SU-DHL-6 (cell line): ENCODE results near the gene MIF4GD.

Experiments used
- H2AFZ ChIP-seq: fragments of 200-600 bp; sonication (generic); 2 replicates; pipeline ENCODE4 v1.6.1; 2014; ENCODE audit warnings: low read depth, mild to moderate bottlenecking, moderate library complexity, mixed read lengths, antibody characterized with exemption, low read length; ENCODE audit not compliant: severe bottlenecking
- H3F3A ChIP-seq: fragments of 200-600 bp; shearing (Covaris generic); 2 replicates; pipeline ENCODE4 v1.6.0; 2016; ENCODE audit warnings: antibody characterized with exemption, mild to moderate bottlenecking; ENCODE audit not compliant: insufficient read depth
- H3K27ac ChIP-seq: fragments of 200-600 bp; sonication (generic); 2 replicates; pipeline ENCODE4 v1.5.1; 2016; ENCODE audit warnings: low read depth, mild to moderate bottlenecking, low read length, moderate library complexity, mixed read lengths
- H3K27me3 ChIP-seq: fragments of 200-600 bp; sonication (generic), shearing (Covaris generic); 2 replicates; pipeline ENCODE4 v1.6.0; 2014; ENCODE audit warnings: mild to moderate bottlenecking, low read length
- H3K36me3 ChIP-seq: fragments of 200-600 bp; sonication (generic); 2 replicates; pipeline ENCODE4 v1.6.1; 2014; ENCODE audit warnings: mild to moderate bottlenecking, low read length, mixed read lengths
- H3K4me2 ChIP-seq: fragments of 300-600, 200-600 bp; shearing (Covaris generic), sonication (generic); 2 replicates; pipeline ENCODE4 v1.6.0; 2014; ENCODE audit warnings: low read length, low read depth, mild to moderate bottlenecking; ENCODE audit not compliant: poor library complexity, severe bottlenecking
- H3K4me3 ChIP-seq: fragments of 200-600 bp; sonication (generic); 2 replicates; pipeline ENCODE4 v1.5.1; 2014; ENCODE audit warnings: antibody characterized with exemption, low read length, mild to moderate bottlenecking, mixed read lengths; ENCODE audit not compliant: insufficient read depth, poor library complexity, severe bottlenecking
- H3K79me2 ChIP-seq: fragments of 200-600 bp; sonication (generic); 2 replicates; pipeline ENCODE4 v1.6.1; 2014; ENCODE audit warnings: mild to moderate bottlenecking, low read length, moderate library complexity; ENCODE audit not compliant: insufficient read depth
- H3K9ac ChIP-seq: fragments of 200-600 bp; sonication (generic); 2 replicates; pipeline ENCODE4 v1.7.0; 2014; ENCODE audit warnings: mild to moderate bottlenecking, low read length
- H3K9me2 ChIP-seq: fragments of 200-600 bp; sonication (generic); replicated peaks from 2 replicates; pipeline ENCODE4 v1.6.1; 2014; ENCODE audit warnings: low read length; ENCODE audit not compliant: insufficient read depth
- H3K9me3 ChIP-seq: fragments of 200-600 bp; sonication (generic); 2 replicates; pipeline ENCODE4 v1.6.1; 2014; ENCODE audit warnings: low read length, mixed read lengths; ENCODE audit not compliant: insufficient read depth
- H4K20me1 ChIP-seq: fragments of 200-600 bp; sonication (generic); 2 replicates; pipeline ENCODE4 v1.6.1; 2014; ENCODE audit warnings: low read depth, mild to moderate bottlenecking, antibody characterized with exemption, low read length, moderate library complexity, mixed read lengths
- CTCF ChIP-seq: fragments of 200-600 bp; sonication (generic); IDR thresholded peaks from one replicate; pipeline ENCODE4 v1.5.1; 2017; ENCODE audit warnings: antibody characterized with exemption, mild to moderate bottlenecking, low read length, moderate library complexity; ENCODE audit not compliant: insufficient read depth, poor library complexity, severe bottlenecking
- EZH2phosphoT487 ChIP-seq: fragments of 200-600 bp; sonication (generic), shearing (Covaris generic); conservative IDR thresholded peaks from 2 replicates; pipeline ENCODE4 v1.6.1; 2018; ENCODE audit warnings: mild to moderate bottlenecking, antibody characterized with exemption, low read length, moderate library complexity, mixed read lengths

The MIF4GD gene

GRCh38 chr17:75271955-75272847 is 1.2 kb upstream of the MIF4GD start:
- Histone ChIP-seq H2AFZ (no peak overlapping the region), H3K79me2 (peaks cover 15% of the 10 kb centered on the region), H3K4me3 (peak overlapping the region; percentile 94), H3K36me3 (0 out of 2 replicates have a peak, but pooled peaks cover 2% of the 10 kb centered on the region), H3K27me3 (no peaks in the 10 kb centered on the region), H3K4me2 (peak overlapping the region; percentile 54), H3K9ac (peak overlapping the region; percentile 100), H3K27ac (peak overlapping the region; percentile 82), H3K9me2 (no peaks in the 10 kb centered on the region), H3F3A (peaks cover 33% of the 10 kb centered on the region), H3K9me3 (no peaks in the 10 kb centered on the region), H4K20me1 (no peaks in the 10 kb centered on the region)
- TF ChIP-seq EZH2phosphoT487 (no peak), CTCF (peak; percentile 29)

GRCh38 chr17:75271233-75271954 is 363 bp upstream of the MIF4GD start:
- H3K4me2 ChIP-seq, result peak overlapping the region; percentile 54
- H3K27me3 ChIP-seq, result no peaks in the 10 kb centered on the region
- H4K20me1 ChIP-seq, result no peaks in the 10 kb centered on the region
- H3K79me2 ChIP-seq, result peaks cover 15% of the 10 kb centered on the region
- peak; percentile 42 for TF ChIP-seq CTCF
- TF ChIP-seq EZH2phosphoT487, result no peak
- H3K27ac ChIP-seq, result peak overlapping the region; percentile 82
- H3F3A ChIP-seq, result peaks cover 33% of the 10 kb centered on the region
- H2AFZ ChIP-seq, result peak overlapping the region; percentile 79
- no peaks in the 10 kb centered on the region for H3K9me3 ChIP-seq
- H3K4me3 ChIP-seq, result peak overlapping the region; percentile 94
- H3K9me2 ChIP-seq, result no peaks in the 10 kb centered on the region
- peak overlapping the region; percentile 100 for H3K9ac ChIP-seq
- 0 out of 2 replicates have a peak, but pooled peaks cover 2% of the 10 kb centered on the region for H3K36me3 ChIP-seq

- peak overlapping the region; percentile 100 for H3K9ac ChIP-seq
- H3K4me2 ChIP-seq, result peak overlapping the region; percentile 63
- H3K27ac ChIP-seq, result peak overlapping the region; percentile 82
- peak overlapping the region; percentile 86 for H2AFZ ChIP-seq
- H3F3A ChIP-seq, result peaks cover 32% of the 10 kb centered on the region
- peak overlapping the region; percentile 96 for H3K4me3 ChIP-seq
- H3K9me2 ChIP-seq, result no peaks in the 10 kb centered on the region
- peaks cover 15% of the 10 kb centered on the region for H3K79me2 ChIP-seq
- H3K36me3 ChIP-seq, result 0 out of 2 replicates have a peak, but pooled peaks cover 2% of the 10 kb centered on the region
- no peaks in the 10 kb centered on the region for H3K27me3 ChIP-seq
- TF ChIP-seq CTCF (no peak), EZH2phosphoT487 (no peak)
- no peaks in the 10 kb centered on the region for H4K20me1 ChIP-seq
- H3K9me3 ChIP-seq, result no peaks in the 10 kb centered on the region
Observed at GRCh38 chr17:75270218-75270965, 639 bp downstream of the MIF4GD start.
